22Rv1 (cell line): ENCODE measurements around the gene TRIM2.

ENCODE experiments used
- H3K27ac ChIP-seq: fragments of 450-650 bp; 2 replicates; pipeline ENCODE4 v1.5.1; 2017
- CTCF ChIP-seq: fragments of 450-650 bp; IDR thresholded peaks from 2 replicates; pipeline ENCODE4 v1.5.1; 2017; ENCODE audit warnings: mild to moderate bottlenecking
- ZFX ChIP-seq: fragments of 450-650 bp; IDR thresholded peaks from 2 replicates; pipeline ENCODE4 v1.6.1; 2017; ENCODE audit warnings: antibody characterized with exemption, borderline replicate concordance

TRIM2 gene

GRCh38 chr4:153281476-153281875, 77.2 kb downstream of the TRIM2 start:
- TF ChIP-seq CTCF (no peak), ZFX (no peak)
- H3K27ac ChIP-seq = no peak overlapping the region

GRCh38 chr4:153282023-153282422, 77.8 kb downstream of the TRIM2 start:
- TF ChIP-seq ZFX (no peak), CTCF (no peak)
- H3K27ac ChIP-seq = no peak overlapping the region

GRCh38 chr4:153283260-153283659, 79.0 kb downstream of the TRIM2 start:
- TF ChIP-seq CTCF = no peak
- TF ChIP-seq ZFX = no peak
- H3K27ac ChIP-seq = no peak overlapping the region

- H3K27ac ChIP-seq = no peak overlapping the region
- TF ChIP-seq CTCF (no peak), ZFX (no peak)
These were observed 85.9 kb downstream of the TRIM2 start for GRCh38 chr4:153290134-153290533.

- no peak overlapping the region for H3K27ac ChIP-seq
- TF ChIP-seq CTCF (no peak), ZFX (no peak)
These were observed 87.3 kb downstream of the TRIM2 start for GRCh38 chr4:153291562-153291961.

- no peak overlapping the region for H3K27ac ChIP-seq
- TF ChIP-seq CTCF (no peak), ZFX (no peak)
These were observed 88.9 kb downstream of the TRIM2 start for GRCh38 chr4:153292897-153293741.

- H3K27ac ChIP-seq = no peak overlapping the region
- TF ChIP-seq CTCF (no peak), ZFX (no peak)
These were observed 89.5 kb downstream of the TRIM2 start for GRCh38 chr4:153293742-153294057.
